IMR-90 (cell line): ENCODE data around the gene EFCAB8. TPM values are rescaled to one million over a fixed set of nuclear protein-coding genes. Genes with fewer than 3 reads are reported as not detected.

Experiments
- ATAC-seq: fragments of 200-7000 bp; cut with Tn5 transposase; 2 replicates; pipeline ENCODE4 v1.9.1; 2020; ENCODE audit warnings: low read depth, mild to moderate bottlenecking, moderate library complexity
- BruUV-seq: library from RNA; stranded (reverse); fragments of 400-500 nt; replicated peaks from 2 replicates; lab custom pipeline; 2021; lab: Mats Ljungman, UMichigan
- CTCF ChIA-PET: fragments of 300-600 bp; formaldehyde crosslinking; extraction: SDS; loops from one replicate; lab custom pipeline; 2021; ENCODE audit warnings: antibody characterized with exemption; lab: Yijun Ruan, JAX
- POLR2A ChIA-PET: fragments of 300-600 bp; sonication (Branson Sonifier 250); formaldehyde crosslinking; loops from one replicate; lab custom pipeline; 2022; ENCODE audit warnings: antibody characterized with exemption; ENCODE audit not compliant: unreplicated experiment; lab: Charles Lee
- DNase-seq: peaks from one replicate; pipeline ENCODE4 v3.0.0; 2013
- H2AFZ ChIP-seq: replicated peaks from 2 replicates; pipeline ENCODE3; 2013; ENCODE audit warnings: low read length, mild to moderate bottlenecking; ENCODE audit not compliant: poor library complexity
- H2AK5ac ChIP-seq: 2 replicates; pipeline ENCODE4 v1.6.1; 2013; ENCODE audit warnings: low read depth, low read length, inconsistent platforms
- H2AK9ac ChIP-seq: replicated peaks from 2 replicates; pipeline ENCODE3; 2013; ENCODE audit warnings: mild to moderate bottlenecking, low read depth, low read length, moderate library complexity; ENCODE audit not compliant: poor library complexity
- H2BK120ac ChIP-seq: 2 replicates; pipeline ENCODE4 v1.6.1; 2013; ENCODE audit warnings: low read depth, low read length, inconsistent platforms
- H2BK15ac ChIP-seq: 3 replicates; pipeline ENCODE4 v1.6.1; 2013; ENCODE audit warnings: low read depth, low read length, inconsistent platforms
- H2BK20ac ChIP-seq: 2 replicates; pipeline ENCODE4 v1.6.1; 2013; ENCODE audit warnings: low read depth, mild to moderate bottlenecking, inconsistent platforms, low read length, moderate library complexity
- H2BK5ac ChIP-seq: 2 replicates; pipeline ENCODE4 v1.6.1; 2013; ENCODE audit warnings: mild to moderate bottlenecking, low read depth, low read length, inconsistent platforms; ENCODE audit not compliant: poor library complexity, severe bottlenecking
- H3K14ac ChIP-seq: replicated peaks from 2 replicates; pipeline ENCODE4 v1.6.1; 2013; ENCODE audit warnings: low read depth, low read length, inconsistent platforms
- H3K18ac ChIP-seq: 2 replicates; pipeline ENCODE4 v1.6.1; 2013; ENCODE audit warnings: low read depth, low read length, control low read depth
- H3K23ac ChIP-seq: 2 replicates; pipeline ENCODE4 v1.6.1; 2013; ENCODE audit warnings: low read depth, low read length, inconsistent platforms
- H3K27ac ChIP-seq: 2 replicates; pipeline ENCODE4 v1.5.1; 2013; ENCODE audit warnings: mild to moderate bottlenecking, control low read depth, low read length; ENCODE audit not compliant: insufficient read depth
- H3K27me3 ChIP-seq: 2 replicates; pipeline ENCODE4 v1.6.1; 2013; ENCODE audit warnings: low read length; ENCODE audit not compliant: control insufficient read depth, insufficient read depth
- H3K36me3 ChIP-seq: 2 replicates; pipeline ENCODE4 v1.6.1; 2013; ENCODE audit warnings: low read length, mixed read lengths; ENCODE audit not compliant: control insufficient read depth, insufficient read depth
- H3K4ac ChIP-seq: 2 replicates; pipeline ENCODE4 v1.6.1; 2013; ENCODE audit warnings: low read depth, low read length, inconsistent platforms
- H3K4me1 ChIP-seq: 2 replicates; pipeline ENCODE4 v1.6.1; 2013; ENCODE audit warnings: low read length, mixed read lengths; ENCODE audit not compliant: control insufficient read depth, insufficient read depth
- H3K4me2 ChIP-seq: 2 replicates; pipeline ENCODE4 v1.6.1; 2013; ENCODE audit warnings: low read depth, mild to moderate bottlenecking, control low read depth, low read length, moderate library complexity
- H3K4me3 ChIP-seq: 2 replicates; pipeline ENCODE4 v1.5.1; 2013; ENCODE audit warnings: low read depth, mild to moderate bottlenecking, control low read depth, low read length, moderate library complexity; ENCODE audit not compliant: insufficient read depth
- H3K56ac ChIP-seq: 2 replicates; pipeline ENCODE4 v1.6.1; 2013; ENCODE audit warnings: low read length, inconsistent platforms; ENCODE audit not compliant: insufficient read depth; ENCODE audit errors: extremely low read depth
- H3K79me1 ChIP-seq, 2 experiments: 2 replicates each; pipeline ENCODE4 v1.6.1; 2013; ENCODE audit warnings: low read length in 2 of 2, inconsistent platforms in 1 of 2, low read depth in 1 of 2
- H3K9ac ChIP-seq: 2 replicates; pipeline ENCODE4 v1.6.1; 2013; ENCODE audit warnings: low read depth, low read length, control low read depth
- H3K9me1 ChIP-seq: 2 replicates; pipeline ENCODE4 v1.6.1; 2013; ENCODE audit warnings: low read length, inconsistent platforms; ENCODE audit not compliant: insufficient read depth
- H3K9me3 ChIP-seq: 2 replicates; pipeline ENCODE4 v1.6.1; 2013; ENCODE audit warnings: low read length; ENCODE audit not compliant: control insufficient read depth, insufficient read depth
- H4K20me1 ChIP-seq: 2 replicates; pipeline ENCODE4 v1.6.1; 2013; ENCODE audit warnings: low read length, inconsistent platforms; ENCODE audit not compliant: insufficient read depth
- H4K5ac ChIP-seq: 2 replicates; pipeline ENCODE4 v1.6.1; 2013; ENCODE audit warnings: mild to moderate bottlenecking, low read depth, low read length, control low read depth
- H4K8ac ChIP-seq, 2 experiments: 2 replicates each; pipeline ENCODE4 v1.6.1; 2013; ENCODE audit warnings: low read depth in 2 of 2, low read length in 2 of 2, control low read depth in 1 of 2, inconsistent platforms in 1 of 2
- H4K91ac ChIP-seq: 2 replicates; pipeline ENCODE4 v1.6.1; 2013; ENCODE audit warnings: low read depth, low read length, inconsistent platforms; ENCODE audit not compliant: insufficient read depth
- CHD1 ChIP-seq: IDR thresholded peaks from 2 replicates; pipeline ENCODE4 v1.6.1; 2012; ENCODE audit warnings: low read depth, low read length, improper control_type of control experiment
- MAFK ChIP-seq: IDR thresholded peaks from 2 replicates; pipeline ENCODE4 v1.6.1; 2012; ENCODE audit warnings: low read depth, low read length, improper control_type of control experiment
- MAZ ChIP-seq: IDR thresholded peaks from 2 replicates; pipeline ENCODE4 v1.6.1; 2012; ENCODE audit warnings: low read depth, mild to moderate bottlenecking, low read length, improper control_type of control experiment, moderate library complexity, borderline replicate concordance
- NFE2L2 ChIP-seq: fragments of 150-350 bp; IDR thresholded peaks from 2 replicates; pipeline ENCODE4 v1.6.1; 2016; ENCODE audit warnings: low read depth, mild to moderate bottlenecking, low read length
- POLR2A ChIP-seq: IDR thresholded peaks from 2 replicates; pipeline ENCODE4 v1.6.1; 2012; ENCODE audit warnings: mild to moderate bottlenecking, low read depth, low read length
- RAD21 ChIP-seq: IDR thresholded peaks from 2 replicates; pipeline ENCODE4 v1.6.1; 2012; ENCODE audit warnings: low read length, improper control_type of control experiment
- RCOR1 ChIP-seq: IDR thresholded peaks from 2 replicates; pipeline ENCODE4 v1.6.1; 2012; ENCODE audit warnings: mild to moderate bottlenecking, low read length, improper control_type of control experiment; ENCODE audit not compliant: insufficient replicate concordance
- RFX5 ChIP-seq: IDR thresholded peaks from 2 replicates; pipeline ENCODE4 v1.8.0; 2012; ENCODE audit warnings: low read depth, mild to moderate bottlenecking, low read length, moderate library complexity
- WGBS, 2 experiments: methylation state at CpG; one replicate each; pipeline versions ENCODE4 v1.1.5 to v1.1.7; 2013; ENCODE audit warnings: missing lambda C conversion rate in 2 of 2; ENCODE audit not compliant: insufficient read length in 1 of 2; ENCODE audit errors: extremely low coverage in 2 of 2; 5-methylcytosine and 5-hydroxymethylcytosine counted together
- dilution Hi-C: fragments of 300-500 bp; cut with HindIII; formaldehyde crosslinking; loops from one replicate; pipeline ENCODE4 v1.14.3; 2018; ENCODE audit warnings: low sequenced_read_pairs; ENCODE audit not compliant: unreplicated experiment
- in situ Hi-C: fragments of 300-500 bp; cut with MboI; formaldehyde crosslinking; loops from 3 replicates; pipeline ENCODE4 v1.14.3; 2019; ENCODE audit warnings: low sequenced_read_pairs, inconsistent platforms, mixed read lengths
- intact Hi-C: fragments of 100-400 bp; cut with micrococcal nuclease; formaldehyde crosslinking; loops from 2 replicates; pipeline ENCODE4 v1.10.0; 2022
- polyA plus RNA-seq, 3 experiments: library from polyadenylated mRNA; depleted of rRNA; stranded (reverse); fragments of >200 nt; gene quantifications; 2 replicates each; pipeline ENCODE4 v1.2.3, GENCODE V29; 2012; ENCODE audit warnings: low replicate concordance in 1 of 3
- total RNA-seq: library from RNA; depleted of rRNA; stranded (reverse); fragments of >200 nt; gene quantifications from 2 replicates; pipeline ENCODE4 v1.2.3, GENCODE V29; 2012

Gene EFCAB8
- total and polyA plus RNA-seq, 2 of the 4 experiments (the other 2 are of a cell fraction) = not detected

DNA sequence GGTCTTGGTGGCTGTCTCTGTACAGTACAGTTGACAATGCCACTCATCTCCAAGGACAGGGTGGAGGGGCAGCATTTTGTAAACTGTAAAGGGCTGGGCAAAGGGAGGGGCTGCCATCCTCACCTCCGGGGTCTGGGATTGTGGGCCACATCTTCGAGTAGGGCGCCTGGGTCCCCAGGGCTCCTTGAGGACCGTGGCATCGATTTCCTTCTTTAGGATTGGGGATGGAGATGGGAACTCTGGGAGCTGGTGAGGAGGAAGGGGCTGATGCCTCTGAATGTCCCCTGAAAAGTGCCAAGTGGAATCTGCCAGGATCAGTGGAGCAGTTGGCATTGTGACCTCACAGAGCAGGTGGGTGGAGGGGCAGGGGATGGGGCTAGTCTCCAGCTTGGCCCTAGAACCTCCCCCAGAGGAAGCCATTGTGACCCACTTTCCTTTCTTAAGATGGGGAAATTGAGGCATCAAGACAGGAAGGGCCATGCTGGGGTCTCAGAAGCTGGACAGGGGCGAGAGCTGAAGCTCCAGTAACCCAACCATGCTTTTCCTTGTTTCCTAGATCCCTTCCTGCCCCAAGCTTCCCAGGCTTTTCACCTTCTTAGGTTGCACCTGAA is 145.5 kb downstream of the EFCAB8 start, which contains the start of gene SUN5:
TSS of gene SUN5 (minus strand) at position 293 of the 611 bp plus-strand sequence. CDS start at position 200, 93 bp downstream.
- no peak within 1 kb of the TSS for H2AFZ ChIP-seq
- no CpG with 5 or more reads among the region's 6 CpGs for WGBS, 2 experiments
- H2BK120ac ChIP-seq = no peak within 1 kb of the TSS
- ATAC-seq (no peak), DNase-seq (no peak)
- TF ChIP-seq MAFK = no peak
- TF ChIP-seq RCOR1 = no peak
- TF ChIP-seq POLR2A = no peak
- TF ChIP-seq MAZ = no peak
- TF ChIP-seq RFX5 = no peak
- no peak for TF ChIP-seq RAD21
- TF ChIP-seq CHD1 = no peak
- no peak for TF ChIP-seq NFE2L2
- H3K9me1 ChIP-seq = no peaks in the 10 kb centered on the region
- no peak within 1 kb of the TSS for H3K4ac ChIP-seq
- in situ Hi-C loops (no loop called here), intact Hi-C loops (no loop called here), dilution Hi-C loops (no loop called here)
- H4K91ac ChIP-seq = no peak within 1 kb of the TSS
- no peak within 1 kb of the TSS for H2BK20ac ChIP-seq
- no peak within 1 kb of the TSS for H2BK5ac ChIP-seq
- no peak within 1 kb of the TSS for H3K56ac ChIP-seq
- no peak within 1 kb of the TSS for H2AK9ac ChIP-seq
- H3K23ac ChIP-seq = no peak within 1 kb of the TSS
- no peak within 1 kb of the TSS for H3K27ac ChIP-seq
- no peaks in the 10 kb centered on the region for H3K9me3 ChIP-seq
- H2AK5ac ChIP-seq = no peak within 1 kb of the TSS
- BruUV-seq = no TSS peak
- H3K4me2 ChIP-seq = no peak within 1 kb of the TSS
- H4K5ac ChIP-seq = no peak within 1 kb of the TSS
- H3K18ac ChIP-seq = no peak within 1 kb of the TSS
- H3K9ac ChIP-seq = no peak within 1 kb of the TSS
- ChIA-PET POLR2A (no interaction called here), CTCF (no interaction called here)
- no peak within 1 kb of the TSS for H2BK15ac ChIP-seq
- no peak within 1 kb of the TSS for H3K14ac ChIP-seq
- no peak within 1 kb of the TSS for H4K8ac ChIP-seq
- no peaks in the 10 kb centered on the region for H3K79me1 ChIP-seq
- no peaks in the 10 kb centered on the region for H3K4me1 ChIP-seq
- peaks cover 3% of the 10 kb centered on the region for H3K27me3 ChIP-seq
- H4K20me1 ChIP-seq = no peaks in the 10 kb centered on the region; the same call in 1 of the 2 replicates
- H3K4me3 ChIP-seq = no peak within 1 kb of the TSS
- H3K36me3 ChIP-seq = no peaks in the 10 kb centered on the region
